Activated T-helper 1 cell treated with anti-CD3 and anti-CD28 coated beads, Interleukin-2, amount 50 U/mL, for 16 hours (primary cell): ENCODE data around the gene ADPRH.
"Not testable (repeated sequence)": the region's sequence is repeated elsewhere in the genome, so short reads cannot be mapped to it uniquely, and the experiment has no call there.

Experiments used
- DNase-seq, 2 donors: peaks; one replicate each; pipeline ENCODE4 v3.0.0-alpha.2; 2020; ENCODE audit warnings: low read depth in 1 of 2, low spot score in 1 of 2

ADPRH gene

DNA sequence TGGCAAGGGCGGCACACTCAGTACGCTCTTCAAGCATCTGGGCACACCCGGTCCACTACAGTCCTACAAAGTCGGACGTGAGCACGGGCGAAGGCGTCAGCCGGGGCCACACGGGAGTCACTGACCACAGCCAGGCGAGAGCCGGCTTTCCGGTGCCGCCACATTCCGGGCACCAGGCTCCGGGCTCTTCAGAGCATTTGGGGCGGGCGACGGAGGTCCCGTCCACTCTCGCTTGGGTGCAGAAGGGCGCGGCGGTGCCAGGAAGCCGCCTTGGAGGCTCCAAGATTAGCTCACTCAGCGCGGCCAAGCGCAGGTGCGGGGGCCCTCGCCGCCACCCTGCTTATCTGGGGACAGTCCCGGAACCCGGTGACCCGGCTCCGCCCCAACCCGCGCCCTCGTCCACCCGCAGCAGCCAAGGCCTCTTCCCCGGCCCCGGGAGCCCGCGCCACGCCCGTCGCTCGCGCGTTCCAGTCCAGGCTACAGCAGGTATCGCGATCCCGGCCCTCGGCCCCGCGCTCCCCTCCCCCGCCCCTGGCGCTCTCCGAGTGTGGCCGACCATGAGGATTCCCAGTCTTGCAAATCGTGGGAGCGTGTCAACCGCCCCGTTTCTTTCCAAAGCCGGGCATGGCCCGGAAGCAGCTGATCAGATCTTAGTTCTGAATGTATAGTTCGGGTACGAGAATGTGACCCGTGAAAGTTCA, at the start of gene ADPRH:
TSS of gene ADPRH (plus strand) at position 127 of the 701 bp plus-strand sequence. CDS start 2,678 bp downstream, outside the sequence.
- peak in 1 of 2 donors; percentile 18 for DNase-seq

DNA sequence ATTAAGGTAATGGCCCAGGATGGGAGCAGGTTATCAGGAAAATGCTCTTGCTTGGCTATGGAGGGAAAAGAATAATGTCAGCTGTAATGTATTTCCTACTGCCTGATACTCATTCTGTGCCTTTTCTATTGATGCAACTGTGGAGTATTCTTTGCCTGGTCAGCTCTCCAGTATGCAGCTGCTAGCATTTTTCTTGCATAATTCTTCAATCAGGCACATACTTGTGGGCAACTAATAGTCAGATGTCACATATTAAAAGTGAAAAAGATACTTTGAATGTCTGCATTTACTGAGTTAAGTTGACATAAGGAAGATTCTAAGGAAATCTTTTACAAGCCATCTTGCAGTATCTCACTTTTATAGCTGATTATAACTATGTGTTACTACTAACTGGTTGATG, 49.4 kb upstream of the ADPRH start:
- no peak for DNase-seq

DNA sequence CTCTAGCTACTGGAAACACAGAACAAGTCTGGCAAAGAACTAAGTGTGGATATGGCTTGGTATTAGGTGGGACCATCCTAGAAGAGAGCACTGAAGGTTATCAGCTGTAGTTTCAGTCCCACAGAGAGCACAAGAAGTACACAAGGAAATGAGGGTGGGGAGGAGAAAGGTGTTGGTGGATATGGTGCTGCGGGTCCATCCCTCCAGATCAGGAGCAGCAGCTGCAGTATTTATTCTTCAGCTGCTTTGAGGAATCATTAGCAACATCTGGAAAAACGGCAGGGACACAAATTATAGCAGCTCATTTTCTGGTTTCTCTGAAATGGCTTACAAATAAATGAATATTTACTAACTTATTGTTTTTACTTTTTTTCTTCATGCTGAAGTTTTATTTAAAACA, 48.8 kb upstream of the ADPRH start:
- no peak for DNase-seq

DNA sequence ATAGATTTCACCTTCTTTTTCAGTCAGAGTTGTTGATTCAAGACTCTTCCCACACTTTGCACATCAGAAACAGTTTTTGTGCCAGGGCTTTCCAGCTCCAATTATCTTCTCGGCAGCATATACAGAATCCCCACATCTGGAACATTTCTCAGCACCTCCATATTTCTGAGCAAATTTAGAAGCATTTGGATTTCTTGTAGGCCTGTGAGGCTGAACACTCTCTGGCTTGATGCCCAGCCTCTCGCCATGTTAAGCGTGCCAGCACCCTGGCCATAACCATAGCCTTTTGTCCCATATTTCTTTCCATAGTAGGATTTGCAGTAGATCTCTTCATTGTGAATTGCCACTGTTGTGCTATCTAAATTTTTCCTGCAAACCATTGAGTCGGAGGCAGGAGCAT, 48.1 kb upstream of the ADPRH start:
- no peak for DNase-seq

DNA sequence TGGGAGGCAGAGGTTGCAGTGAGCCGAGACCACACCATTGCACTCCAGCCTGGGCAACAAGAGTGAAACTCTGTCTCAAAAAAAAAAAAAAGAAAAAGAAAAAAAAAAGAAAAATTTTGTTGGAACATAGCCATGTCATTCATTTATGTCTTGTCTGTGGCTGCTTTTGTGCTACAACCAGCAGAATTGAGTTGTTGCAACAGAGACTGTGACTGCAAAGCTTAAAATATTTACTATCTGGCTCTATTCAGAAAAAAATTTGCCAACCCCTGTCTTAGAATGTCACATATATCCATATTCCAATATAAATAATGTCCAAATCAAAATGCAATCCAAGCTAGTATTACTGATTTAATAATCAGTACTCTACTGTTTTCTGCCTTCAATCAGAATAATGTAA, 45.0 kb upstream of the ADPRH start:
- DNase-seq = no peak

DNA sequence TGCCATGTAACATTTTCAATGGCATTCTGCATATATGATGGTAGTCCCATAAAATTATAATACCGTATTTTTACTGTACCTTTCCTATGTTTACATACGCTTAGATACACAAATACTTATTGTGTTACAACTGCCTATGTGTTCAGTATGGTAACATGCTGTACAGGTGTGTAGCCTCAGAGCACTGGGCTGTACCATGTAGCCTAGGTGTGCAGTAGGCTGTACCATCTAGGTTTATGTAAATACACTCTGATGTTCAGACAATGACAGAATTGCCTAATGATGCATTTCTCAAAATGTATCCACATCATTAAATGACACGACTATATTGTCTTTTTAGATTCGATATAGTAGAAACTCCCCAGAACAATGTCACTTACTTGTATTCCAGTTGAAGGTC, 42.5 kb upstream of the ADPRH start:
- DNase-seq = no peak

DNA sequence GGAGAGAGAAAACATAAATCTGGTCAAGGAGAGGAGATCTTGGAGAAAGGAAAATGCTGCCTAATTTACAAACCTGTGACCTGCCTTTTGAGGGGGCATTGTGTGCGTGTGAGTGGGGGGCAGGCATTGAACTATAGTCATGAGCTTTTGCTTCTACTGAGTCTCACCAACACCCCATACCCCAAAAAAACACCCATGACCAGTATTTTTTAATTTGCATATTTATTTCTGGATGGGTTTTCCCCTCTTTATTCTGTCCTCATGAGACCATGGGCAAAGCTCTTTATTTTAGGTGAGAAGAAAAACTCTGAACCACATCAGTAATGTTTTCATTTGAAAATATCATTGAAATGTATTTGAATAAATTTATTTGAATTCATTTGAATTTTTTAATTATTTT, 40.5 kb upstream of the ADPRH start:
- DNase-seq = no peak

DNA sequence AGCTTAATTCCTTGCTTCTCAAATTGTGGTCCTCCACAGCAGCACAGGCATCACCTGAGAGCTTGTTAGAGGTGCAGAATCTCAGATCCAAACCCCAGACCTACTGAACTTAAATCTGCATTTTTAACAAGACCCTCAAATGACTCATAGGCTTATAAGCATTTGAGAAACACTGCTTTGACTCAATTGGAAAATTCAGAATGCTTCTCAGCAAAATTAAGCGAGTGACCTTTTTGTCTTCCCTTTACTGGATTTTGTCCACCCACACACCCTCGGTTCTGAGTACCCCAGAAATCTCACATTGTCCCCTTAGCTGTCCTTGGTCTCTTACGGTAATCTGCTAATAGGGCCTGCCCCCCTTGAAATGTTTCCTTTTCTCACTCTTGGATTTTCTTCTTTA, 37.7 kb upstream of the ADPRH start:
- DNase-seq = no peak

DNA sequence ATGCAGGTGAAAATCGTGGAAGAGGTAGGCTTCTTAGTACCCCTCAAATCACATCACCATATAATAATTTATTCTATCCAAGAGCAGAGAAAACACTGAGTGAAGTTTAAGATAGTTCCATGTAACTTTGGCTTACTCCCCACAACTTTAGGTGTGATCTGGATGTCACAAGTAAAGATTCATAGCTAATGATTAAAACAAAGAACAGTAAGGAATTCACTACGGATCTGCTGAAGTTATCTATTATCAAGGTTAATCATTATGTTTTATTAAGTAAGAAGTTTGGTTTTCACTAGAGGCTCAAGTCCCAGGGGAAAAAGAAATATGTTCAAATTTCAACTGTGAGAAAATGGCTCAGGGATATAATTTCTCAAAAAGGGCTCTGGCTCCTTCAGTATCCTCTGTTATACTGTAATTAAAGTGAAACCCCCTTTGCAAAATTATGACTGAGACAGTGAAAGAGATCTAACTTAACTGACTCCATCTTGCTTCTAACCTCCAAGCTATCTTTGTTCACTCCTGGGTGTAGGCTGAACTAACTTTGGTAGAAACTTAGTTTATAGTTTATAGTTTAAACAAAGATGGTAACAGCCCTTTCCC, 37.0 kb upstream of the ADPRH start:
- no peak for DNase-seq

DNA sequence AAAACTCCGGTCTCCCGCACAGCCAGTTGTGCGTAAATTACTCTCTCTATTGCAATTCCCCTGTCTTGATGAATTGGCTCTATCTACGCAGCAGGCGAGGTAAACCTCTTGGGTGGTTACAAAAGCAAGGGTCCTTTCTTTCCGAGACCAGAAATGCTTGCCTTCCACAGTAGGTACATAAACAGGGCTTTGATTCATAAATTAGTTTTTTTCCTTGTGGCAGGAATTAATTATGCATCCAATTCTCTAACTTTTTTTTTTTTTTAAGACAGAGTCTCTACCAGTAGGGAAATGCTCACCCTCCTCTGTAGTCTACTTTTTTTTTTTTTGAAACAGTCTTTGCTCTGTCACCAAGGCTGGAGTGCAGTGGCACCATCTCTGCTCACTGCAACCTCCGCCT, 36.1 kb upstream of the ADPRH start:
- DNase-seq = no peak

DNA sequence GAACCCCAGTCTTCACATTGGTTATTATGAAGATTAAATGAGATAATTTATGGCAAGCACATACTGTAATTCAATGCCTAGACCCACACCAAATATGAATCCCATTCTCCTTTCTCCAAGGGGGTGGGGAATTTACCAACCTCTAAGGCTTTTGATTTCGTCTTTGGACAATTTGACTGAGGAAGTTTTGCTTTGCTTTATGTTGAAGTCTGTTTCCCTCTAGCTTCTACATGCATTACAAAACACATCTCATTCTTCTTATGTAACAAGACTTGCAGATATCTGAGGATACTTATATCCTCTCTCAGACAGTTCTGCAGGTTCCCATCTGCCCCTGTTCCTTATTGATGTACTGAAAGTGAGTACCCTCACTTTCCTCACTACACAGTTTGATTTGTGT, 32.1 kb upstream of the ADPRH start:
- no peak for DNase-seq

DNA sequence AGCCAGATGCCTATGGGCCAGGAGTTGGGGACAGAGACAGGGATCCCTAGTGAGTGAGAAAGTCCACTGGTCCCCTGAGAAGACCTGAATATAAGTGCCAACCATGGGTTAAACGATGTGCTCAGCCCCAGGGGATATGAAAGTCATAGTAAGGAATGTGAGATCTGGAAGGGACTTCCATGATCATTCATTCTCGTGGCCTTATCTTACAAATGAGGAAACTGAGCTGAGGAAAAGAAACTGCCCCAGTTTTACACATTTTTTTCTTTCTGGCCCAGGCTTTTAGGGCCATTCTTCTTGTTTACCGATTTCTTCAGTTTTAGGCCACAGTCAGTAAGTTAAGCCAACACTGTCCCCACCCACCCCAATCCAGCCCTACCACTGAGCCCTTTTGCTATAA, 31.0 kb upstream of the ADPRH start:
- DNase-seq = no peak

DNA sequence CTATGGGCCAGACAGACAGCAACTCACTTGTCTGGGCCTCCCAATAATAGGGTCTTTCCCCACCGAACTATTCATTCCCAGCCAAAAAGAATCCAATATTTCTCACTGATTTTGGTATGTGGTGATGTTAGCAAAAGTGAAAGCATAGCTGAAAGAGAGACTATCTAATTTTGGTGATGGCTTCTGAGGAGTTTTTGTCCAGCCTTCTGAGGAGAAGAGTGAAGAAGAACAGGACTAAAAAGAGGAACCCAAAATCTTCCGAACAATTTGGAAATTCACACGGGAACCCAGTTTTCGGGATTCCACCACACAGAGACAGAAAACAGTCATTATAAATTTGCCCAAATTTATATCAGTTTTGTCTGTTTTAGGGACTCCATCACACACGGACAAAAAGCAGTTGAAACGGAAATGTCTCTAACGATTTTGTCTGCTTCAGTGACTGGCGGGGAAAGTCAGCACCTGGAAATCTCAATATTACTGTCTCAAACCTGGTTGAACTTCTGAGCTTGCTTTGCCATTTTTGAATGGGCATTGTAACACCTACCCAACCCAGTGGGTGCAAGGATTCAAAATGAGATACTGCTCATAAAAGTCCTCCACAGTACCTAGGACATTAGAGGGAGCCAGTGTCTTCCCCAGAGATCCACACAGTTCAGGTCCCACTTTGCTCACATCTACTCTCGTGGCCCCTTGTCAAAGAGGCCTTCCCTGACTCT, 28.9 kb upstream of the ADPRH start:
- DNase-seq = no peak

DNA sequence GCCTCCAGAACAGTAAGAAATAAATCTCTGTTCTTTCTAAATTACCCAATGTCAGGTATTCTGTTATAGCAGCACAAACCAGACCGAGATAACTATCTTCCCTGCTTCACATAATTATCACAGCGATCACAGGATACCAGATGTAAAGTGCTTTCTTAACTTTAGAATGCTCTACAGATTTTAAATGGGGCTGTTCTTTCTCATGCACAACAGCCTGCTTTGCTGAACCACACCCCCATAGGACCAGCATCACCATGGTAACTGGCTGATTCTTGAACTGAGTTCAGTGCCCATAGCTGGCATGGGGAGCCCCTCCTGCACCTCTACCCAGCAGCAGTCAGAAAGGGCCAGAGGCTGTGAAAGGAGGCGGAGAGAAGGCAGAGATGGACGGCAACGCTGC, 27.7 kb upstream of the ADPRH start:
- no peak for DNase-seq

DNA sequence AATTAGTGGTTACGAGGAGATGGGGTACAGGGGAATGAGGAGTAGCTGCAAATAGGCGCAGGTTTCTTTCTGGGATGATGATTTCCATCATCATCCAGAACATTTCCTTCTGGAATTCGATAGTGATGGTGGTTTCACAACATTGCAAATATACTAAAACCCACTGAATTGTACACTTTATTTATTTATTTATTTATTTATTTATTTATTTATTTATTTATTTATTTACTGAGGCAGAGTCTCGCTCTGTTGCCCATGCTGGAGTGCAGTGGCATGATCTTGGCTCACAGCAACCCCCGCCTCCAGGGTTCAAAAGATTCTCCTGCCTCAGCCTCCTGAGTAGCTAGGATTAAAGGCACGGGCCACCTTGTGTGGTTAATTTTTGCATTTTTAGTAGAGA, 26.4 kb upstream of the ADPRH start:
- DNase-seq = not testable (repeated sequence)

DNA sequence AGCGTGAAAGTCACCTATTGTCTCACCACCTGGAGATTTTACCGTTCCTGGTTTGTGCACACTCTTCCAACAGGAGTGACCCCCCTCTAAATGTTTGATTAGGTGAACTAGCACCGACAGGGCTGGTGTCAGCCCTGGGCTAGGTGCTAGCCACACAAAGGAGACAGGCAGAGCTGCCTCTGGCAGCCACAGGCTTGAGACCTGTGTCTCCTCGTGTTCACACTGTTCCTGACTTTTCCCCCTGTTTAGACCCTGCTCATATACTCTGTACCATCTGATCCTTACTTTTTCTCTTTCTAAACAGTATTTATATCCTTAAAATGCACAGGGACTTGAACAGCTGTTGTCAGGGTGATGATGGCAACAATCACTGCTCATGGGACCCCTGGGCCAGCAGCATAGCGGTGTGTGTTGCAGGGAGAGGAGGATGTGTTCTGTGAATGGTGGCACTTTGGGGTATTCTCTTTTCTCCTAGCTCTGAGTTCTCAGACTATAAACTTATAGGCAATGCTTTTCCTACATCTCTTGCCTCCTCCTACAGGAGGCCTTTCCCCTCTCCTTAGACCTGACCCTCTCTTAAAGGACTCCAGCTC, 25.4 kb upstream of the ADPRH start:
- no peak for DNase-seq

DNA sequence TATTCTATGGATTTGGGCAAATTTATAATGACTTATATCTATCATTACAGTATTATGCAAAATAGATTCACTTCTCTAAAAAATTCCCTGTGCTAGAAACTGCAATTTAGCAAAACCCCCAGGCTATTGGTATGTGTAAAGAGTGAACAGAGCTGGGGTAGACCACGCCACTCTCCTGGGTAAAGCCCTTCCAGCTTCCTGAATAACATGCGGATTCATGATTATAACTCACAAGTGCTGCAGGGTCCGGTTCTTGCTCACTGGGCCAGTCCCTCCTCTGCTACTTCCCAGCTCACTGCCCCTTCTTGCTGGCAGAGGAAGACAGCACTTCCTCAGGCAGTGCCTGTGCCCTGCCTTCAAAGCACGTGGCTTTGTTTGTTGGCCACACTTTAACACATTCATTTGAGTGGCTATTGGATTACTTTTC, 24.0 kb upstream of the ADPRH start:
- no peak for DNase-seq

DNA sequence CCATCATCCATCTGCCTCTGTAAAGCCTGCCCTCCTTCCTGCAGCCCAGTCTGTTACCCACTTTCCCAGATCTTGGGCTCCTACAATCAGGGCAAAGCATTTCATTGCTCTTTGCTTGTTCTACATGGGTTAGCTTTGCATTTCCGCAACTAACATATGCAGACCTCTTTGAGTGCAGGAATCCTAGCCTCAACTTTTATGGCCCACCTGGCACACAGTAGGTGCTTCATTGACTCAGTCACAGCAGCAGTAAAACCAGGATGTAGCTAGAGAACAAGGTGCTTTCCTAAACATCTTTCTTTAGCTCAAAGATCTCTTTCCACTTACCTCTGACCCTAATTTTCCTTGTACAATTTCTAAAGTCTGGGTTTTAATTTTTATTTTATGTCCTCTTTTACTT, 23.4 kb upstream of the ADPRH start:
- no peak for DNase-seq

DNA sequence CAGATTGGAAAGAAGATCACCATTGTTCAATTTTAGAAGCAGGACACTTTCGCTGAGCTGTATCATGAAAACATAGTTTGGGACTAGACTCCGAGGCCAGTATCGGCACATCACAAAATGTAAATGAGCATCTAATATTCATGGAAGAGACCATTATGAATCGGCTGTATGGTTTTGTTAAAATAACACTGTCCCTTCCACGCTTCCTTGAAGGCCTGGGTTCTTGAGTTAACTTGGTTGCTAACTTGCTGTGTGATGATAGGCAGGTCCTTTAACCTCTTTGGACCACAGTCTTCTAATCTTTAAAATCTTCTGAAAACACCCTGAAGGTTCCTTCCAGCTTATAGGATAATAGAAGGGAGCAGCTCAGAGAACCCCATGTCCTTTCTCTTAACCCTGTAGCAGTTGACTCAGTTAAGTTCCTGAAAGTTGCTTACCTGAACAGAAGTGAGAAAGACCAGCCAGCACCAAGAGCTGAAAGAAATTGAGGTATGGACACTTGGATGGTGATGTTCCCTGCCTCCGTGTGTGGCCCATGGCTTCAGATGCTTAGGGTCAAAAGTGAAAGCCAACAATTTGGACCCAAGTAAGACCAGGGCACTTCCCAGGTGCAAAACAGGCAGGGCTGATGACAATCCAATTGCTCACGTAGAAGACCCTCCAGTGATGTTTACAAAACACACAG, 22.0 kb upstream of the ADPRH start:
- no peak for DNase-seq

DNA sequence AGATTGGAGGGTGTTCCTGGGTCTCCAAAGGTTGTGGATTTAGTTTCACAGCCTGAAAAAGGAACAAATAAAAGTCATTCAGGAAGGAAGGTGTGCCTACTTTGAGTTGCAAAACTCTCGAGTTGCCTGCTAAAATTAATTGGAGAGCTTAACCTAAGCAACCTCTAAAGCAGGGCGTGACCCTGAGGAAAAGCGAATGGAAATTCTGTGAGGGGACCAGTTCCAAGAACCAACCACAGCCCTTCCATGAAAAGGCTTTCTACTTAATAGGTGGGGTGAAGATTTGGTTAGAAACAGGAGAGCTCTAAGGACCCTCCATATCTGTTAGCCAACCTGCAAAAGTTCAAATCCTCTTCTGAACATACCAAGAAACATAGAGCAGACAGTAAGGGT, 21.4 kb upstream of the ADPRH start:
- no peak for DNase-seq

DNA sequence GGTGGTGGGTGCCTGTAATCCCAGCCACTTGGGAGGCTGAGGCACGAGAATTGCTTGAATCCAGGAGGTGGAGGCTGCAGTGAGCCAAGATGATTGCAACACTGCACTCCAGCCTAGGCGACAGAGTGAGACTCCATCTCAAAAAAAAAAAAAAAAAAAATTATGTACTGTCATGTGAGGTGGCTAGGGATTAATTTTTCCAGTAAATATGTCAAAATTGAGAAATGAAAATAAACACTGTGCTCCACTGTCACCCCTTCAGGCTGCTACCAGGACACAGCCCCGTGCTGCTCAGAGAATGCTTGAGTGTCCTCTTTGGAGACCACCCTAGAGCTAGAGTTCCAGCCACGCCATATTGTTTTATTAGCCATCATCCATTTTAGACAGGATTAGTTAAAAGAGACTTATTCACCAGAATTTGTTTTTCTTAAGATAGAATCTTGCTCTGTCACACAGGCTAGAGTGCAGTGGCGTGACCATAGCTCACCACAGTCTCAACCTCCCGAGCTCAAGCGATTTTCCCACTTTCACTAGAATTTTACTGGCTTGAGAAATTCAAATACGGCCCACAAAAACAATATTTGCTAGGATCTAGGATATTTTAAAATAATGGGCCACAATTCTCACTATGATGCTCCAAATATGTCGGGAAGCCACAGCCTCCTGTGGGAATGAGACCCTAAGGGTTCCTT, 20.5 kb upstream of the ADPRH start:
- no peak for DNase-seq
